GM21528 (cell line): ENCODE results near the gene REV3L.
"Not testable (repeated sequence)": the region's sequence is repeated elsewhere in the genome, so short reads cannot be mapped to it uniquely, and the experiment has no call there.

Experiments used
- ATAC-seq: cut with Tn5 transposase; IDR thresholded peaks from one replicate; pipeline ENCODE4 v1.9.1; 2021; ENCODE audit warnings: mild to moderate bottlenecking, moderate library complexity; ENCODE audit not compliant: unreplicated experiment, low FRiP score

REV3L gene

GRCh38 chr6:111307275-111307858 is 175.7 kb downstream of the REV3L start:
- ATAC-seq, result no peak

- ATAC-seq, result no peak
Measured at GRCh38 chr6:111306104-111306888, 176.7 kb downstream of the REV3L start.

GRCh38 chr6:111301946-111302345 is 181.1 kb downstream of the REV3L start:
- ATAC-seq, result peak; percentile 53

- not testable (repeated sequence) for ATAC-seq
Measured at GRCh38 chr6:111300938-111301800, 181.8 kb downstream of the REV3L start.

GRCh38 chr6:111297776-111298175 is 185.2 kb downstream of the REV3L start:
- ATAC-seq, result no peak

- ATAC-seq, result no peak
Measured at GRCh38 chr6:111294374-111294967, 188.5 kb downstream of the REV3L start.

- no peak for ATAC-seq
Measured at GRCh38 chr6:111291336-111292259, 191.4 kb downstream of the REV3L start.

GRCh38 chr6:111290689-111291335 is 192.2 kb downstream of the REV3L start:
- peak; percentile 75 for ATAC-seq

- not testable (repeated sequence) for ATAC-seq
Measured at GRCh38 chr6:111284356-111284755, 198.7 kb downstream of the REV3L start.

- no peak for ATAC-seq
Measured at GRCh38 chr6:111283707-111284106, 199.3 kb downstream of the REV3L start.

GRCh38 chr6:111282515-111282914 is 200.5 kb downstream of the REV3L start:
- no peak for ATAC-seq

GRCh38 chr6:111280445-111280955 is 202.5 kb downstream of the REV3L start:
- no peak for ATAC-seq

- no peak for ATAC-seq
Measured at GRCh38 chr6:111278731-111279130, 204.3 kb downstream of the REV3L start.

GRCh38 chr6:111277819-111278218 is 205.2 kb downstream of the REV3L start:
- ATAC-seq, result no peak

- no peak for ATAC-seq
Measured at GRCh38 chr6:111276736-111277135, 206.3 kb downstream of the REV3L start.

- no peak for ATAC-seq
Measured at GRCh38 chr6:111276335-111276734, 206.7 kb downstream of the REV3L start.

GRCh38 chr6:111274593-111275217 is 208.3 kb downstream of the REV3L start:
- ATAC-seq, result no peak

- no peak for ATAC-seq
Measured at GRCh38 chr6:111270121-111270520, 212.9 kb downstream of the REV3L start.
